Measurements from ENCODE around the gene MYH6.

The MYH6 gene

DNA sequence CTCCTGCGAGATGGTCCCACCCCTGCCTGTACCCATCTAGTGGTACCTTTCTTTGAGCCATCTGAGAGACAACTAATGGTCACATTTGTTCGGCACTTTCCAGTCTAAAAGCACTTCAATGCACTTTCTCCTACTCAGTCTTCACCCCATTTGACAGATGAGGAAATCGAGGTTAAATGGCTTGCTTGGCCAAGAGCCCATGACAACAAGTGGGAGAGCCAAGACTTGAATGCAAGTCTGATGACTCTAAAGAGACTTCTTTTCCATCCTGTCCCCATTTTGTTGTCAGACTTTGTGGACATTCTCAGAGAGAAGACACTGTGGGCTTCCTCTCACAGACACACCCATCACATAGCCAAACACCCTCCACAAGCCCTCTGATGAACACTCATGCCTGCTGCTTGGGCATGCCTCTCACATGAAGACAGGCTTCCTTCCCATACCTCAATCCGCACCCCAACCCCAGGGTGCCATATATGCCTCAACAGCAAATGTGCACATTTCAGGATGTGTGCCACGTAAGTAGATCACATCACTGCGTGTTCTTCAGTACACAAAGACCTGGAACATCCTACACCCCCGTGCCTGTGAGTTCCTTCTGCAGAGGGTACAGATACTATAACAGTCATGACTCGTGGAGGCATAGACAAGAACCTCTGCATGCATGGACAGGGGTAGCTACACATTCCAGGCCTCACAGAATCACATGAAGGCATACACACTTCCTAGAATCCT lies 26.6 kb upstream of the MYH6 start:
- H3K4ac ChIP-seq (ENCODE audit: low read depth, low read length), result no peak overlapping the region
- H3K36me3 ChIP-seq (ENCODE audit: control insufficient read depth, insufficient read depth, low read length), result no peaks in the 10 kb centered on the region
- H2BK15ac ChIP-seq (replicated peaks; ENCODE audit: low read depth), result no peak overlapping the region
- H3K23ac ChIP-seq (ENCODE audit: low read length), result no peak overlapping the region
- no peak overlapping the region for H2AK5ac ChIP-seq (ENCODE audit: low read length)
- no peaks in the 10 kb centered on the region for H3K27me3 ChIP-seq (ENCODE audit: insufficient read depth, low read length, poor library complexity)
- H3K4me2 ChIP-seq (ENCODE audit: low read length), result no peak overlapping the region
- no peaks in the 10 kb centered on the region for H3K4me1 ChIP-seq (ENCODE audit: control insufficient read depth, low read depth, low read length)
- H4K8ac ChIP-seq (ENCODE audit: low read depth, low read length), result no peak overlapping the region
- H4K5ac ChIP-seq (ENCODE audit: low read length), result no peak overlapping the region
- H3K79me1 ChIP-seq (ENCODE audit: low read length), result no peaks in the 10 kb centered on the region
- DNase-seq, result no peak
- H2BK5ac ChIP-seq (ENCODE audit: low read length), result no peak overlapping the region
- H3K4me3 ChIP-seq (ENCODE audit: low read length), result no peak overlapping the region
- no peaks in the 10 kb centered on the region for H3K79me2 ChIP-seq (ENCODE audit: control insufficient read depth, insufficient read depth, low read length)
- no peak overlapping the region for H2BK120ac ChIP-seq (ENCODE audit: low read depth, low read length)
- no peak overlapping the region for H3K56ac ChIP-seq (ENCODE audit: low read length)
- H3K27ac ChIP-seq (ENCODE audit: low read depth, low read length), result no peak overlapping the region
- WGBS (ENCODE audit: extremely low coverage, insufficient coverage, low lambda C conversion rate), result no CpG with 5 or more reads among the region's 8 CpGs
- no peak overlapping the region for H3K18ac ChIP-seq (ENCODE audit: low read length)
- no peak overlapping the region for H3K9ac ChIP-seq (ENCODE audit: low read length)

DNA sequence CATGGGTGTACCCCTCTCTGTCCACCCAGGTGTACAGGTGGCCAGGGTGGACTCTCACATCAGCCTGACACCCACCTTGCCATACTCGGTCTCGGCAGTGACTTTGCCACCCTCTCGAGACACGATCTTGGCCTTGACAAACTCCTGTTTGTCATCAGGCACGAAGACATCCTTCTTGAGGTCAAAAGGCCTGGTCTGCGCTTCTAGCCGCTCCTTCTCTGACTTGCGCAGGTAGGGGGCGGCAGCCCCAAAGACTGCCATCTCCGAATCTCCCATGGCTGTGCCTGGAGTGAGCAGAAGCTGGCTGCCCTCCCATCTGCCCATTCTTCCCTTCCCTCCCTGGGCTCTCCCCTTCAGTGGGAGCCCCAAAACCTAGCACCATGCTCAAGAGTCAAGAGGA lies 25.4 kb upstream of the MYH6 start:
- no peak overlapping the region for H3K18ac ChIP-seq (ENCODE audit: low read length)
- no peak overlapping the region for H2BK120ac ChIP-seq (ENCODE audit: low read depth, low read length)
- no peaks in the 10 kb centered on the region for H3K36me3 ChIP-seq (ENCODE audit: control insufficient read depth, insufficient read depth, low read length)
- H3K9ac ChIP-seq (ENCODE audit: low read length), result no peak overlapping the region
- H3K23ac ChIP-seq (ENCODE audit: low read length), result no peak overlapping the region
- no peak overlapping the region for H2BK15ac ChIP-seq (replicated peaks; ENCODE audit: low read depth)
- H3K56ac ChIP-seq (ENCODE audit: low read length), result no peak overlapping the region
- H3K4ac ChIP-seq (ENCODE audit: low read depth, low read length), result no peak overlapping the region
- H3K4me3 ChIP-seq (ENCODE audit: low read length), result no peak overlapping the region
- no peaks in the 10 kb centered on the region for H3K4me1 ChIP-seq (ENCODE audit: control insufficient read depth, low read depth, low read length)
- no peak overlapping the region for H4K8ac ChIP-seq (ENCODE audit: low read depth, low read length)
- no peaks in the 10 kb centered on the region for H3K79me2 ChIP-seq (ENCODE audit: control insufficient read depth, insufficient read depth, low read length)
- H2BK5ac ChIP-seq (ENCODE audit: low read length), result no peak overlapping the region
- no peaks in the 10 kb centered on the region for H3K79me1 ChIP-seq (ENCODE audit: low read length)
- no peak overlapping the region for H4K5ac ChIP-seq (ENCODE audit: low read length)
- no peak for DNase-seq
- WGBS (ENCODE audit: extremely low coverage, insufficient coverage, low lambda C conversion rate), result no CpG with 5 or more reads among the region's 10 CpGs
- no peaks in the 10 kb centered on the region for H3K27me3 ChIP-seq (ENCODE audit: insufficient read depth, low read length, poor library complexity)
- H3K27ac ChIP-seq (ENCODE audit: low read depth, low read length), result no peak overlapping the region
- no peak overlapping the region for H3K4me2 ChIP-seq (ENCODE audit: low read length)
- no peak overlapping the region for H2AK5ac ChIP-seq (ENCODE audit: low read length)

DNA sequence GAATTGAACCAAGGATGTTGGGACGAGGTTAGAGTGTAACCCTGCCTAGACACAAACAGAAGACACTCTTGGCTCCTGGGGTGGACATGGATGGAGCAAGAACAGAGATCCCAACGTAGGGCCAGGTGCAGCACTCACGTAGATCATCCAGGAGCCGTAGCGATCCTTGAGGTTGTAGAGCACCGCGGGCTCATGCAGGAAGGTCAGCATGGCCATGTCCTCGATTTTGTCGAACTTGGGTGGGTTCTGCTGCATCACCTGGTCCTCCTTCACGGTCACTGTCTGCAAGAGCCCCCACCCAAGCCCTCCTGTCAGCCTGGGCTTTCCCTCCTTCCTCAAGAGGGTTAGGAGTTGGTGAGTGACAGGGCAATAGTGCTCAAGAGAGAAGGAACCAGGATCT lies 24.9 kb upstream of the MYH6 start:
- Histone ChIP-seq H4K8ac (ENCODE audit: low read depth, low read length) (no peak overlapping the region), H3K4me1 (ENCODE audit: control insufficient read depth, low read depth, low read length) (no peaks in the 10 kb centered on the region), H3K4me3 (ENCODE audit: low read length) (no peak overlapping the region), H3K9ac (ENCODE audit: low read length) (no peak overlapping the region), H3K27ac (ENCODE audit: low read depth, low read length) (no peak overlapping the region), H3K56ac (ENCODE audit: low read length) (no peak overlapping the region), H3K36me3 (ENCODE audit: control insufficient read depth, insufficient read depth, low read length) (no peaks in the 10 kb centered on the region), H2BK120ac (ENCODE audit: low read depth, low read length) (no peak overlapping the region), H3K23ac (ENCODE audit: low read length) (no peak overlapping the region), H4K5ac (ENCODE audit: low read length) (no peak overlapping the region), H2BK15ac (replicated peaks; ENCODE audit: low read depth) (no peak overlapping the region), H2BK5ac (ENCODE audit: low read length) (no peak overlapping the region), H3K4ac (ENCODE audit: low read depth, low read length) (no peak overlapping the region), H3K79me1 (ENCODE audit: low read length) (no peaks in the 10 kb centered on the region), H3K4me2 (ENCODE audit: low read length) (no peak overlapping the region), H2AK5ac (ENCODE audit: low read length) (no peak overlapping the region), H3K18ac (ENCODE audit: low read length) (no peak overlapping the region), H3K79me2 (ENCODE audit: control insufficient read depth, insufficient read depth, low read length) (no peaks in the 10 kb centered on the region), H3K27me3 (ENCODE audit: insufficient read depth, low read length, poor library complexity) (no peaks in the 10 kb centered on the region)
- no CpG with 5 or more reads among the region's 10 CpGs for WGBS (ENCODE audit: extremely low coverage, insufficient coverage, low lambda C conversion rate)
- no peak for DNase-seq

DNA sequence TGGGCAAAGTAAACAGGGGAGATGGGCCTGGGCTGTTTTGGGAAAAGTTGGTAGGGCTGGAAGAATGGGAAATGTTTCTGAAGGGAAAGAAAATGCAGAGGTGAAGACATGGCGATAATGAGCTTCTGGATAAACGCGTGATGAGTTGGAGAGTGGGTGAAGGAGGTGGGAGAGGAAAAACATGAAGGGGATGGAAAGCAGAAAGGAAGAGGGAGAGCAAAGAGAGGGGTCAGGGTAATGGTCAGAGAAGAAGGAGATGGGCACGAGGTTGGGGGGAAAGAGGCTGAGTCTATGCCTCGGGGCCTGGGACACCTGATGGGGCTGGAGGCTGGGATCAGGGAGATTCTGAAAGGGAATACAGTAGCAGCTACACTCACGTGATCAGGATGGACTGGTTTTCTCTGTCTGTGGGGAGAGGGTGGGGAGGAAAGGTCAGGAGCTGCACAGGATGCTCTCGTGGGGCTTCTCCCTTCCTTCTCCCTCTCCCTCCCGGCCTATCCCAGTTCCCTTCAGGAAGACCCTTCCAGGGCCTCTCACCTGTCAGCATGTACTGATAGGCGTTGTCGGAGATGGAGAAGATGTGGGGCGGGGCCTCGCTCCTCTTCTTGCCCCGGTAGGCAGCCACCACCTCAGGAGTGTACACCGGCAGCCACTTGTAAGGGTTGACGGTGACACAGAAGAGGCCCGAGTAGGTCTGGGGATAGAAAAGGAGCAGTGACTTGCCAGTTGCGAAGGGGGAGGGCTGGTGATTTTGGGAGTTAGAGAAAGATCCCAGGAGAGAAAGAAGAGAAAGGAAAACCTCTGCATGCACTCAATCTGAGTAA lies 24.2 kb upstream of the MYH6 start:
- Histone ChIP-seq H2BK15ac (replicated peaks; ENCODE audit: low read depth) (no peak overlapping the region), H3K4me2 (ENCODE audit: low read length) (no peak overlapping the region), H3K9ac (ENCODE audit: low read length) (no peak overlapping the region), H4K8ac (ENCODE audit: low read depth, low read length) (no peak overlapping the region), H3K27ac (ENCODE audit: low read depth, low read length) (no peak overlapping the region), H3K27me3 (ENCODE audit: insufficient read depth, low read length, poor library complexity) (no peaks in the 10 kb centered on the region), H4K5ac (ENCODE audit: low read length) (no peak overlapping the region), H3K79me1 (ENCODE audit: low read length) (no peaks in the 10 kb centered on the region), H3K4me3 (ENCODE audit: low read length) (no peak overlapping the region), H3K56ac (ENCODE audit: low read length) (no peak overlapping the region), H3K79me2 (ENCODE audit: control insufficient read depth, insufficient read depth, low read length) (no peaks in the 10 kb centered on the region), H3K4ac (ENCODE audit: low read depth, low read length) (no peak overlapping the region), H2AK5ac (ENCODE audit: low read length) (no peak overlapping the region), H2BK120ac (ENCODE audit: low read depth, low read length) (no peak overlapping the region), H3K18ac (ENCODE audit: low read length) (no peak overlapping the region), H2BK5ac (ENCODE audit: low read length) (no peak overlapping the region), H3K23ac (ENCODE audit: low read length) (no peak overlapping the region), H3K36me3 (ENCODE audit: control insufficient read depth, insufficient read depth, low read length) (no peaks in the 10 kb centered on the region), H3K4me1 (ENCODE audit: control insufficient read depth, low read depth, low read length) (no peaks in the 10 kb centered on the region)
- DNase-seq, result no peak
- 100% methylated on average over 3 of the region's 17 CpGs for WGBS (ENCODE audit: extremely low coverage, insufficient coverage, low lambda C conversion rate)

DNA sequence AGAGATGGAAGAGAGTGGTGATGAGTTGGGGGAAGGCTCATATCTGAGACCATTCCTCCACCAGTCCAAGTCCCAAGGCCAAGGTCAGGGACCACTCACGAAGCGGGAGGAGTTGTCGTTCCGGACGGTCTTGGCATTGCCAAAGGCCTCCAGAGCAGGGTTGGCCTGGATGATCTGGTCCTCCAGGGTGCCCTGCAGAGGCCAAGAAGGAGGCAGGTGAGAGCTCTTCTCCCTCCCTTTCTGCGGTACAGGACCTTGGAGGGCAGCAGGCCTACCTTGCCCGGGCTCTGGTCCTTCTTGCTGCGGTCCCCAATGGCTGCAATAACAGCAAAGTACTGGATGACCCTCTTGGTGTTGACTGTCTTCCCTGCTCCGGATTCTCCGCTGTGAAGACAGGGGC lies 23.4 kb upstream of the MYH6 start:
- Histone ChIP-seq H3K4ac (ENCODE audit: low read depth, low read length) (no peak overlapping the region), H3K4me1 (ENCODE audit: control insufficient read depth, low read depth, low read length) (no peaks in the 10 kb centered on the region), H3K23ac (ENCODE audit: low read length) (no peak overlapping the region), H4K8ac (ENCODE audit: low read depth, low read length) (no peak overlapping the region), H4K5ac (ENCODE audit: low read length) (no peak overlapping the region), H2BK120ac (ENCODE audit: low read depth, low read length) (no peak overlapping the region), H2BK15ac (replicated peaks; ENCODE audit: low read depth) (no peak overlapping the region), H3K79me1 (ENCODE audit: low read length) (no peaks in the 10 kb centered on the region), H3K27ac (ENCODE audit: low read depth, low read length) (no peak overlapping the region), H2BK5ac (ENCODE audit: low read length) (no peak overlapping the region), H3K9ac (ENCODE audit: low read length) (no peak overlapping the region), H3K4me3 (ENCODE audit: low read length) (no peak overlapping the region), H3K36me3 (ENCODE audit: control insufficient read depth, insufficient read depth, low read length) (no peaks in the 10 kb centered on the region), H2AK5ac (ENCODE audit: low read length) (no peak overlapping the region), H3K18ac (ENCODE audit: low read length) (no peak overlapping the region), H3K27me3 (ENCODE audit: insufficient read depth, low read length, poor library complexity) (no peaks in the 10 kb centered on the region), H3K79me2 (ENCODE audit: control insufficient read depth, insufficient read depth, low read length) (no peaks in the 10 kb centered on the region), H3K56ac (ENCODE audit: low read length) (no peak overlapping the region), H3K4me2 (ENCODE audit: low read length) (no peak overlapping the region)
- no CpG with 5 or more reads among the region's 10 CpGs for WGBS (ENCODE audit: extremely low coverage, insufficient coverage, low lambda C conversion rate)
- DNase-seq, result no peak

Measured in mesendoderm (in vitro differentiated cells).